WTC11 (cell line): ENCODE results near the gene CANX. TPM values are rescaled to one million over a fixed set of nuclear protein-coding genes. Genes with fewer than 3 reads are reported as not detected.

Experiments
- ATAC-seq: fragments of 200-7000 bp; cut with Tn5 transposase; 2 replicates; pipeline ENCODE4 v1.10.0; 2021; ENCODE audit warnings: mild to moderate bottlenecking, moderate library complexity
- CTCF ChIA-PET: fragments of 300-600 bp; sonication (Branson Sonifier 250); formaldehyde crosslinking; loops from one replicate; lab custom pipeline; 2021; ENCODE audit warnings: antibody characterized with exemption; lab: Charles Lee
- POLR2A ChIA-PET: fragments of 350-600 bp; sonication (Branson Sonifier 250); formaldehyde crosslinking; loops from one replicate; lab custom pipeline; 2021; ENCODE audit warnings: antibody characterized with exemption; lab: Charles Lee
- DNase-seq: peaks from one replicate; pipeline ENCODE4 v3.0.0; 2021; ENCODE audit warnings: low spot score
- H3K27ac Mint-ChIP-seq: 2 replicates; pipeline ENCODE4 v1.8.0; 2021; ENCODE audit warnings: mixed read lengths
- H3K27me3 Mint-ChIP-seq: 2 replicates; pipeline ENCODE4 v1.8.0; 2021; ENCODE audit warnings: low read depth, mild to moderate bottlenecking, moderate library complexity, mixed read lengths
- H3K36me3 Mint-ChIP-seq: 2 replicates; pipeline ENCODE4 v1.8.0; 2021; ENCODE audit warnings: mixed read lengths
- H3K4me1 Mint-ChIP-seq: 2 replicates; pipeline ENCODE4 v1.8.0; 2022; ENCODE audit warnings: mixed read lengths
- H3K4me3 Mint-ChIP-seq: 2 replicates; pipeline ENCODE4 v1.8.0; 2021; ENCODE audit warnings: mild to moderate bottlenecking, moderate library complexity, mixed read lengths
- H3K9me3 Mint-ChIP-seq: 2 replicates; pipeline ENCODE4 v1.8.0; 2021; ENCODE audit warnings: mixed read lengths
- AR ChIP-seq: fragments of 250-450 bp; sonication (Bioruptor Pico); IDR thresholded peaks from 2 replicates; pipeline ENCODE4 v1.9.0; 2021; ENCODE audit warnings: mild to moderate bottlenecking
- ARID4B ChIP-seq: sonication (generic); formaldehyde crosslinking; IDR thresholded peaks from 2 replicates; pipeline ENCODE4 v1.8.0; 2023; ENCODE audit warnings: missing genetic modification reagents, mild to moderate bottlenecking, borderline replicate concordance
- ATF1 ChIP-seq: sonication (generic); formaldehyde crosslinking; IDR thresholded peaks from 2 replicates; pipeline ENCODE4 v1.8.1; 2023; ENCODE audit warnings: mild to moderate bottlenecking, moderate library complexity, missing genetic modification reagents
- E2F1 ChIP-seq: sonication (generic); formaldehyde crosslinking; IDR thresholded peaks from 2 replicates; pipeline ENCODE4 v1.8.0; 2022; ENCODE audit warnings: mild to moderate bottlenecking, missing genetic modification reagents
- E2F5 ChIP-seq: sonication (generic); formaldehyde crosslinking; IDR thresholded peaks from 2 replicates; pipeline ENCODE4 v1.8.1; 2022; ENCODE audit warnings: mild to moderate bottlenecking, moderate library complexity, missing genetic modification reagents
- ERG ChIP-seq: fragments of 250-450 bp; sonication (Bioruptor Pico); IDR thresholded peaks from 2 replicates; pipeline ENCODE4 v1.8.0; 2021; ENCODE audit warnings: mild to moderate bottlenecking
- HMGA2 ChIP-seq: fragments of 250-450 bp; sonication (Bioruptor Pico); IDR thresholded peaks from 2 replicates; pipeline ENCODE4 v1.4.0; 2021; ENCODE audit warnings: mild to moderate bottlenecking, moderate library complexity
- IRF2 ChIP-seq: sonication (generic); formaldehyde crosslinking; IDR thresholded peaks from 2 replicates; pipeline ENCODE4 v1.8.0; 2022; ENCODE audit warnings: low read depth, missing genetic modification reagents, borderline replicate concordance
- JAZF1 ChIP-seq: fragments of 250-450 bp; sonication (Bioruptor Pico); IDR thresholded peaks from 2 replicates; pipeline ENCODE4 v1.9.0; 2021; ENCODE audit warnings: moderate library complexity, mild to moderate bottlenecking, inconsistent platforms
- NFE2L1 ChIP-seq: sonication (generic); formaldehyde crosslinking; IDR thresholded peaks from 2 replicates; pipeline ENCODE4 v1.8.1; 2023; ENCODE audit warnings: missing genetic modification reagents
- NFYB ChIP-seq: sonication (generic); formaldehyde crosslinking; conservative IDR thresholded peaks from 2 replicates; pipeline ENCODE4 v1.8.0; 2022; ENCODE audit warnings: low read depth, missing genetic modification reagents
- NR1H2 ChIP-seq: sonication (generic); formaldehyde crosslinking; IDR thresholded peaks from 2 replicates; pipeline ENCODE4 v1.9.0; 2021; ENCODE audit warnings: mild to moderate bottlenecking, moderate library complexity, missing genetic modification reagents
- NR2C2 ChIP-seq: sonication (generic); formaldehyde crosslinking; IDR thresholded peaks from 2 replicates; pipeline ENCODE4 v1.8.0; 2022; ENCODE audit warnings: mild to moderate bottlenecking, missing genetic modification reagents
- OVOL2 ChIP-seq: fragments of 250-450 bp; sonication (Bioruptor Pico); IDR thresholded peaks from 2 replicates; pipeline ENCODE4 v1.9.0; 2021; ENCODE audit warnings: mild to moderate bottlenecking, borderline replicate concordance
- RORB ChIP-seq: fragments of 250-450 bp; sonication (Bioruptor Pico); IDR thresholded peaks from 2 replicates; pipeline ENCODE4 v1.9.0; 2021; ENCODE audit warnings: mild to moderate bottlenecking
- STAT6 ChIP-seq: sonication (generic); formaldehyde crosslinking; conservative IDR thresholded peaks from 2 replicates; pipeline ENCODE4 v1.8.1; 2023; ENCODE audit warnings: mild to moderate bottlenecking, low read depth, missing genetic modification reagents, moderate library complexity
- ZNF138 ChIP-seq: sonication (generic); formaldehyde crosslinking; conservative IDR thresholded peaks from 2 replicates; pipeline ENCODE4 v1.8.1; 2022; ENCODE audit warnings: mild to moderate bottlenecking, moderate library complexity, missing genetic modification reagents
- ZNF396 ChIP-seq: fragments of 250-450 bp; sonication (Bioruptor Pico); IDR thresholded peaks from 2 replicates; pipeline ENCODE4 v1.8.0; 2021; ENCODE audit warnings: mild to moderate bottlenecking, moderate library complexity, borderline replicate concordance
- ZNF416 ChIP-seq: fragments of 250-450 bp; sonication (Bioruptor Pico); IDR thresholded peaks from 2 replicates; pipeline ENCODE4 v1.9.0; 2021; ENCODE audit warnings: mild to moderate bottlenecking, inconsistent platforms
- ZNF512 ChIP-seq: sonication (generic); formaldehyde crosslinking; IDR thresholded peaks from 2 replicates; pipeline ENCODE4 v1.8.1; 2022; ENCODE audit warnings: missing genetic modification reagents, borderline replicate concordance
- ZNF671 ChIP-seq: fragments of 250-450 bp; sonication (Bioruptor Pico); IDR thresholded peaks from 2 replicates; pipeline ENCODE4 v1.8.0; 2021; ENCODE audit warnings: mild to moderate bottlenecking
- total RNA-seq: library from RNA; stranded (reverse); gene quantifications from 3 replicates; pipeline ENCODE4 v1.2.3, GENCODE V29; 2021

Gene CANX
- total RNA-seq, 1 experiment from 2014 or later: 611 TPM

GRCh38 chr5:179758955-179759354, 60.2 kb downstream of the CANX start (continued):
- TF ChIP-seq ERG (CRISPR knock-in tag) (no peak), RORB (CRISPR knock-in tag) (no peak), STAT6 (CRISPR knock-in tag) (no peak), ZNF138 (CRISPR knock-in tag) (no peak), ZNF671 (CRISPR knock-in tag) (no peak), ARID4B (no peak), E2F1 (no peak)

GRCh38 chr5:179759581-179760551, 61.1 kb downstream of the CANX start:
- ATAC-seq: no peak
- Mint-ChIP-seq H3K4me1 (peaks cover 53% of the 10 kb centered on the region), H3K27me3 (no peaks in the 10 kb centered on the region)
- TF ChIP-seq NFYB (CRISPR knock-in tag): no peak
- no peak for TF ChIP-seq NFE2L1
- no peak for TF ChIP-seq NR2C2 (CRISPR knock-in tag)
- TF ChIP-seq E2F5 (CRISPR knock-in tag): no peak
- TF ChIP-seq ZNF396 (CRISPR knock-in tag): no peak
- TF ChIP-seq NR1H2 (CRISPR knock-in tag): no peak
- TF ChIP-seq OVOL2 (CRISPR knock-in tag): no peak
- no peak for TF ChIP-seq AR (CRISPR knock-in tag)
- no peak for TF ChIP-seq ZNF416 (CRISPR knock-in tag)
- TF ChIP-seq HMGA2 (CRISPR knock-in tag): no peak
- TF ChIP-seq JAZF1 (CRISPR knock-in tag): no peak
- no peak for TF ChIP-seq ATF1 (CRISPR knock-in tag)
- no peak for TF ChIP-seq IRF2 (CRISPR knock-in tag)
- no peak for TF ChIP-seq ZNF512 (CRISPR knock-in tag)

More at GRCh38 chr5:179759581-179760551, 61.1 kb downstream of the CANX start:
- ChIA-PET POLR2A (no interaction called here), CTCF (interaction anchor here (1.1 kb wide), 2 partner anchors 9 to 42 kb away, joined by 3 to 5 read pairs; no protein-coding TSS in a partner anchor)
- DNase-seq: no peak
- Mint-ChIP-seq H3K27ac (peak overlapping the region; percentile 64), H3K4me3 (no peak overlapping the region), H3K9me3 (no peaks in the 10 kb centered on the region), H3K36me3 (no peaks in the 10 kb centered on the region)
